DMS153 treated with DMSO at 0.1 percent for 48 hours (cell line): ENCODE results near the gene RCAN3.
"Not testable (repeated sequence)": the region's sequence is repeated elsewhere in the genome, so short reads cannot be mapped to it uniquely, and the experiment has no call there.

Experiments
- DNase-seq: peaks from one replicate; lab custom pipeline; 2025; ENCODE audit not compliant: unreplicated experiment; lab: John Stamatoyannopoulos, UW

Gene RCAN3

GRCh38 chr1:24508911-24509310, 6.3 kb downstream of the RCAN3 start:
- DNase-seq, result no peak

- DNase-seq, result no peak
These were observed 11.1 kb downstream of the RCAN3 start for GRCh38 chr1:24513706-24514105.

GRCh38 chr1:24514946-24515345, 12.3 kb downstream of the RCAN3 start:
- DNase-seq, result no peak

DNA sequence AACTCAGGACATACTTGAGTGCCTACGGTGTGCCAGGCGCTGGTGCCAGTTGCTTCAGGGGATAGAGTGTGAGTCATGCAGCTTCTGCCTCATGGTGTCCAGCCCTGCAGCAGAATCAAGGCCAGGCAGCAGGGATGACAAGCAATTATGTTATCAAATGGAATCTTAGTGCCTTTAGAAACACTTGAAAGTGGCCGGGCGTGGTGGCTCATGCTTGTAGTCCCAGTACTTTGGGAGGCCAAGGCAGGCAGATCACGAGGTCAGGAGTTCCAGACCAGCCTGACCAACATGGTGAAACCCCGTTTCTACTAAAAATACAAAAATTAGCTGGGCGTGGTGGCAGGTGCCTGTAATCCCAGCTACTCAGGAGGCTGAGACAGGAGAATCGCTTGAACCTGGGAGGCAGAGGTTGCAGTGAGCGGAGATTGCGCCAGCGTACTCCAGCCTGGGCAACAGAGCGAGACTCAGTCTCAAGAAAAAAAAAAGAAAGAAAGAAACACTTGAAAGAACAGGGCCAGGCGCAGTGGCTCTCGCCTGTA, 13.1 kb downstream of the RCAN3 start:
- not testable (repeated sequence) for DNase-seq

- DNase-seq, result no peak
These were observed 13.9 kb downstream of the RCAN3 start for GRCh38 chr1:24516506-24516905.

- DNase-seq, result no peak
These were observed 15.3 kb downstream of the RCAN3 start for GRCh38 chr1:24517898-24518297.

- not testable (repeated sequence) for DNase-seq
These were observed 17.6 kb downstream of the RCAN3 start for GRCh38 chr1:24520282-24520681.

- DNase-seq, result no peak
These were observed 23.0 kb downstream of the RCAN3 start for GRCh38 chr1:24525606-24526005.

DNA sequence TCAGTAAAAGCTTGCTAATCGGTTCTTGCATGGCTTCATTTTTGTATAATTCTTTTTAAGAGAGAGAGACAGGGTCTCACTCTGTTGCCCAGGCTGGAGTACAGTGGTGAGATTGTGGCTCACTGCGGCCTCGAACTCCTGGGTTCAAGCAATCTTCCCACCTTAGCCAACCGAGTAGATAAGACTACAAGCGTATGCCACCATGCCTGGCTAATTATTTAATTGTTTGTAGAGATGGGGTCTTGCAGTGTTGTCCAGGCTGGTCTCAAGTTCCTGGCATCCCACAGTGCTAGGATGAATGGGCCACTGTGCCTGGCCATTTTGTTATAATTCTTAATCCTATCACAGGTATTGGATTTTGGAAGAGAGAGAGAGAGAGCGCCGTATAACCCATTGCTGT, 23.4 kb downstream of the RCAN3 start:
- no peak for DNase-seq

GRCh38 chr1:24526940-24527542, 24.4 kb downstream of the RCAN3 start:
- no peak for DNase-seq

- DNase-seq, result peak; percentile 76
These were observed 26.1 kb downstream of the RCAN3 start for GRCh38 chr1:24528744-24529143.

DNA sequence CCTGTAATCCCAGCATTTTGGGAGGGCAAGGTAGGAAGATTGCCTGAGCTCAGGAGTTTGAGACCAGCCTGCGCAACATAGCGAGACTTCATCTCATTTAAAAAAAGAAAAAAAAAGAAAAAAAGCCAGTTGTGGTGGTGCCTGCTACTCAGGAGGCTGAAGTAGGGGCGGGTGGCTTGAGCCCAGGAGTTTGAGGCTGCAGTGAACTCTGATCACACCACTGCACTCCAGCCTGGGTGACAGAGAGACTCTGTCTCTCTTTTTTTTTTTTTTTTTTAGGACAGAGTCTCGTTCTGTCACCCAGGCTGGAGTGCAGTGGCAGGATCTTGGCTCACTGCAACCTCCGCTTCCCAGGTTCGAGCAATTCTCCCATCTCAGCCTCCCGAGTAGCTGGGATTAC, 26.7 kb downstream of the RCAN3 start:
- not testable (repeated sequence) for DNase-seq

DNA sequence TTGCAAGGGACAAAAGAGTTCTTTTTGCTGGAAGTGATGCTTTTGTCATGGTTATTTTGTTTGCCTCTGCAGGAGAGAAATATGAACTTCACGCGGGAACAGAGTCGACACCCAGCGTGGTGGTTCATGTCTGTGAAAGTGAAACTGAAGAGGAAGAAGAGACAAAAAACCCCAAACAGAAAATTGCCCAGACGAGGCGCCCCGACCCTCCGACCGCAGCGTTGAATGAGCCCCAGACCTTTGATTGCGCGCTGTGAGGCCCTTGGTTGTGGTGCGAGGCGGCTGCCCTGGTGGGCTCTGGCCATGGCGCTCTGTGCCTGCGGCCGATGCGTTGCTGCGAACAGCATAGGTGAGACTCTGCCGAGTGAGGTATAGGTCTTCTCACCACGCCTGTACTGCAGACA, 32.4 kb downstream of the RCAN3 start:
- no peak for DNase-seq

DNA sequence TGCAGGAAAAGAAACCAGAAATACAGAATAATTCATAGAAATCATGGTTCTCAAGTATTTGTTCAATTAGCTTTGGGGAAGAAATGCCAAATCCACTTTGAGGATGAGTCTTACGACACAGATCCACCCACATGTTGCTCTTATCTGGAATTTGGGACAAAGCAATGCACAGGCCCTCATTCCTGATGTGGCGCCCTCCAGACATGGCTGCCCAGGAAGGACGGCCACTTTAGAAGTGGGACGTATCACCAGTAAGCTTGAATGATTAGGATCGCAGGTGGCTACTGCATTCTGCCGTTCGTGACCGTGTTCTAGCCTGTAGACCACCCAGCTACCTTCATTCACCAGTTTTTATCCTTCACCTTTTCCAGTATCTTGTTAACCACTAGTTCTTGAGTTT, 33.1 kb downstream of the RCAN3 start:
- DNase-seq, result no peak

DNA sequence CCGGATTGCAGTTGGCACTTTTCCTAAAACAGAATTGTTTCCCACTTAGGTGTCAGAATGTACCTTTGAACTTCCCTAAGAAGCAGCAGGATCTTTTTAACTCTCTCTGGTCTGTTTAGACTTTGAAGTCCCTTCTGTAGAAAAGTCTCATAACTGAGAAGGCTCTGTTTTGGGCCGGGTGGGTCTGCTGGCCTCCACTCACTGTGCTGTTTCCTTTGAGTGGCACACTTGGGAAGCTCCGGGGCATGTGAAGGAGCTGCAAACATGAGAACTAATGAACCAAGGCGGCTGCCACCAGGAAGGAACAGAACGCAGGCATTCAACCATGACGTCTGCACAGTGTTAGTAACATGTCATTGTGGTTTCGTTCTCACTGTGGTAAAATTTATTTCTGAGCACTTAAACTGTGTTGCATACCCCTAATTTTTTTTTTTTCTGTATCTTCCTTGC, 33.8 kb downstream of the RCAN3 start:
- no peak for DNase-seq

GRCh38 chr1:24540051-24540905, 37.6 kb downstream of the RCAN3 start:
- no peak for DNase-seq

GRCh38 chr1:24540906-24541710, 38.5 kb downstream of the RCAN3 start:
- DNase-seq, result no peak

DNA sequence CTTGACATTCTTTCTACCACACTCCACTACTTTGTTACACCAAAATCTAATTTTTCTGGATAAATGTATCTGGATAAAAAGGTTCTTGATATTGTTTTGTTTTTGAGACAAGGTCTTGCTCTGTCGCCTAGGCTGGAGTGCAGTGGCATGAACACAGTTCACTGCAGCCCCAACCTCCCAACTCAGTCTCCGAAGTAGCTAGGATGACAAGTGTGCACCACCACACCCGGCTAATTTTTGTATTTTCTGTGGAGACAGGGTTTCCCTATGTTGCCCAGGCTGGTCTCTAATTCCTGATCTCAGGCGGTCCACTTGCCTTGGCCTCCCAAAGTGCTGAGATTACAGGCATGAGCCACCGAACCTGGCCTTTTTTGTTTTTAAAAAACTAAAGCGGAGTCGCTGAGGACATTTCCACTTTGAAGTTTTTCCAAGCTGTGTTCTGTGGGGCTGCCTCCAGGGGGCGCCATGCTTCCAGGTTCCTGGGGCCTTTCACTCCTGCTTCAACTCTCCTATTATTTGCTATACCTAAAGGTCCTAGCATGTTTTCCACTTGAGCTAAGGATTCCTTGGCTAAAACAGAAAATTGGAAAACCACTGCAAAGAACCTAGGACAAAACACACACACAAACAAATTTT, 39.2 kb downstream of the RCAN3 start:
- no peak for DNase-seq

DNA sequence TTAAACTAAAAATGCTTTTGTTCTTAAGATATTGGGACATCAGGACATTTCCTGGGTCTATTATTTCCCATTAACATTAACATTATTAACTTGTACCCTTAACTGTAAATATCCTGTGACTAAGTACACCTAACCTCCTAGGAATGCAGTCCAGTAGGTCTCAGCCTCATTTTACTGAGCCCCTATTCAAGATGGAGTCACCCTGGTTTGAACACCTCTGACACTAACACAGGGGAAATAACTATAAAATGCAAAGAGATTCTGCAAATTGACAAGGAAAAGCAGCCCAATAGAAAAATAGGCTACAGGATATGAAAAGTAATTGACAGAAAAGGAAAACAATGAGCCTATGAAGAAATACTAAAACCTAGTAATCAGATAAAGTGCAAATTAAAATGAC, 41.6 kb downstream of the RCAN3 start:
- no peak for DNase-seq

DNA sequence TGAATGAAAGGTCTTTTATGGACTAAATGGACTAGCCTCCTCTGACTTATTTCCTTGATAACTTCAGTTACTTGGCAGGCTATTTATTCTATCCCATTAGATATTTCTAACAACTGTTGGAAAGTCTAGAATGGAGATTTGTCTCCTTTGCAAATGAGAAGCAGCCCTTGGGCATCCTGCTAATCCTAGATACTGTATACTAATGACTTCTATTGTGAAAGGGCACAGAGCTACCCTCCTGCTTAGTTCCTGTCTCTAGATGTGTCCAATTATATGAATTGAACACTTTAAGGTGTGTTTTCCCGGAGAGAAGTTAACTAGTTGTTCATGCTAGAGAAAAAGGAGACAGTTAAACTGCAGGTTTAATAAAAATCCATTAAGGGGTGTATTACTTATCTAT, 43.0 kb downstream of the RCAN3 start:
- no peak for DNase-seq

GRCh38 chr1:24547195-24547594, 44.6 kb downstream of the RCAN3 start:
- no peak for DNase-seq
